Brain microvascular endothelial cell (primary cell): Measurements from ENCODE around the gene FAM83B.

Experiments used
- DNase-seq: peaks from one replicate; pipeline ENCODE4 v3.0.0-alpha.2; 2020
- H3K27ac ChIP-seq: fragments of 250-450 bp; sonication (Bioruptor Pico); 2 replicates; pipeline ENCODE4 v1.5.1; 2020; ENCODE audit warnings: mild to moderate bottlenecking, moderate library complexity
- H3K27me3 ChIP-seq: fragments of 250-450 bp; sonication (Bioruptor Pico); replicated peaks from 2 replicates; pipeline ENCODE4 v1.5.1; 2020; ENCODE audit warnings: mild to moderate bottlenecking
- H3K36me3 ChIP-seq: fragments of 250-450 bp; sonication (Bioruptor Pico); replicated peaks from 2 replicates; pipeline ENCODE4 v1.5.1; 2020; ENCODE audit warnings: mild to moderate bottlenecking
- H3K4me3 ChIP-seq: 2 replicates; pipeline ENCODE4 v1.5.1; 2011; ENCODE audit warnings: low read depth, mild to moderate bottlenecking, control low read depth, low read length, moderate library complexity
- CTCF ChIP-seq: IDR thresholded peaks from 2 replicates; pipeline ENCODE4 v1.5.1; 2011; ENCODE audit warnings: low read depth, mild to moderate bottlenecking, moderate library complexity, low read length, control low read depth, inconsistent platforms; ENCODE audit errors: missing control alignments
- in situ Hi-C: cut with HindIII; loops from 2 replicates; pipeline ENCODE4 v1.10.0; 2017; ENCODE audit warnings: low sequenced_read_pairs, low pct_ligation_motif_present

The FAM83B gene

GRCh38 chr6:54827010-54827409 lies 19.6 kb upstream of the FAM83B start:
- Histone ChIP-seq H3K27ac (no peak overlapping the region), H3K27me3 (no peaks in the 10 kb centered on the region), H3K36me3 (no peaks in the 10 kb centered on the region), H3K4me3 (no peak overlapping the region)
- TF ChIP-seq CTCF: no peak
- in situ Hi-C loops: no loop called here
- DNase-seq: no peak

- no peaks in the 10 kb centered on the region for H3K36me3 ChIP-seq
- no peak overlapping the region for H3K27ac ChIP-seq
- TF ChIP-seq CTCF: no peak
- no peak for DNase-seq
- no peak overlapping the region for H3K4me3 ChIP-seq
- in situ Hi-C loops: no loop called here
- no peaks in the 10 kb centered on the region for H3K27me3 ChIP-seq
Measured at GRCh38 chr6:54830216-54830615, 16.4 kb upstream of the FAM83B start.

DNA sequence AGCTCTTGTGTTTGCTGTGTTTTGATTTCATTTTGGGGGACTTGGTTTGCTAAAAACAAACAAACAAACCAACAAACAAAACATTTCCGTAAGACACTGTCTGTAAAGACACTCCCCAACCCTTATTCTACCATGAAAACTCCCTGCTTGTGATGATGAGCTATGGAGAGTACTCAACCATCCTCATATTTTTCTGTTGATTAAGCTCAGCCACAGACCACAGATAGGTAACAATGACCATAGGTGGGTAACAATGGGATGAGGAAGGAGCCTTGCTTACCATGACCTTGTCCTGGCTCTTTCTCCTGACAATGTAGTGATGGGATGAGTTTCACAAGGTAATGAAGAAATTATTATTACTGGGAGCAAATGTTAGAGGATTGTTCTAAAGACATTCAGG lies 11.4 kb upstream of the FAM83B start:
- H3K36me3 ChIP-seq: no peaks in the 10 kb centered on the region

GRCh38 chr6:54846857-54847674 lies 495 bp downstream of the FAM83B start:
- peaks cover 10% of the 10 kb centered on the region for H3K27me3 ChIP-seq
- H3K4me3 ChIP-seq: peak overlapping the region; percentile 49
- in situ Hi-C loops: no loop called here
- DNase-seq: no peak
- no peak overlapping the region for H3K27ac ChIP-seq
- H3K36me3 ChIP-seq: no peaks in the 10 kb centered on the region
- no peak for TF ChIP-seq CTCF

More for the DNA sequence above, 11.4 kb upstream of the FAM83B start:
- Histone ChIP-seq H3K27ac (no peak overlapping the region), H3K4me3 (no peak overlapping the region), H3K27me3 (no peaks in the 10 kb centered on the region)
- DNase-seq: no peak
- in situ Hi-C loops: no loop called here
- TF ChIP-seq CTCF: no peak

DNA sequence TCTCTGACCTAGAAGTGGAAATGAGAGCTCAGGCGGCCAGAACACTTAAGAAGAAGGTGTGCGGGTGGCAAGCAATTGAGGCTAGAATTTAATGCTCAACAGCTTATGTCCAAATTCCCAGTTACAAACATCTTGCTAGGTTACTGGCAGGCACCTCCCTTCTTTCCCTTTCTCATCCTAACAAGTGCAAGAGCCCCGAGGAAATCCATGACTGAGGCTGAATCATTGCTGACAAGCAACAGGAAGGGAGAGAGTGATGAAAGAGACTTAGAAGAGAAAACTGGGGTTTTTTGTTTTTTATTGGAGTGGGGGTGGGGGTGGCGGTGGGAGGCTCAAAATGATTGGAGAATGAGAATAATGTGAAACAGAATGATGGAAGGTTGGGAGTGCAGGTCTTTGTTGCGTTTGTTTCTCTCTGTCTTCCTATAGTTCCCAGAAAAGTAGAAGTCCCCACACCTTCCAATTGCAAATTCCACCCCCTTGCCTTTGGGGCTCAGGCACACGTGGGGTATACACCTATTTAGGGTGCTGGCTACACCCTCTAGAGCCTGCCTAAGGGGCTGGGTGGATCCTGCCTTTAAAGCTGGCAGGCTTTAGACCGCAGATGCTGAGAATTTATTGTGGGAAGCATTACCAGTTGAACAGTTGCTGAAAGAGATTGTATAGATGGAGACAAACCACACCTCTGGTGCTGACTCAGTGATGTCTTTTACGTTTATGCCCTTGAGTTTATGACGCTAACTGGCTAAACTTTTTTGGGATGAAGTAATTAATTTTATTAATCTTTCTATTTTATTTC lies 1.4 kb downstream of the FAM83B start:
- Histone ChIP-seq H3K27me3 (peaks cover 10% of the 10 kb centered on the region), H3K4me3 (no peak overlapping the region)

More for the DNA sequence above, 1.4 kb downstream of the FAM83B start:
- in situ Hi-C loops: no loop called here
- no peak for DNase-seq
- Histone ChIP-seq H3K27ac (no peak overlapping the region), H3K36me3 (no peaks in the 10 kb centered on the region)
- no peak for TF ChIP-seq CTCF
